OCI-LY3 (cell line): ENCODE data around the gene NACC1.

Experiments
- EZH2phosphoT487 ChIP-seq: fragments of 200-600 bp; shearing (Covaris generic); IDR thresholded peaks from 2 replicates; pipeline ENCODE4 v1.6.1; 2018; ENCODE audit warnings: antibody characterized with exemption, mixed run types, low read depth
- TF ChIP-seq, protein P1 (sequence below): fragments of 200-600, 300-600 bp; sonication (generic); IDR thresholded peaks from 2 replicates; pipeline ENCODE4 v1.5.1; 2014; ENCODE audit warnings: antibody characterized with exemption, low read length, low read depth

DNA sequence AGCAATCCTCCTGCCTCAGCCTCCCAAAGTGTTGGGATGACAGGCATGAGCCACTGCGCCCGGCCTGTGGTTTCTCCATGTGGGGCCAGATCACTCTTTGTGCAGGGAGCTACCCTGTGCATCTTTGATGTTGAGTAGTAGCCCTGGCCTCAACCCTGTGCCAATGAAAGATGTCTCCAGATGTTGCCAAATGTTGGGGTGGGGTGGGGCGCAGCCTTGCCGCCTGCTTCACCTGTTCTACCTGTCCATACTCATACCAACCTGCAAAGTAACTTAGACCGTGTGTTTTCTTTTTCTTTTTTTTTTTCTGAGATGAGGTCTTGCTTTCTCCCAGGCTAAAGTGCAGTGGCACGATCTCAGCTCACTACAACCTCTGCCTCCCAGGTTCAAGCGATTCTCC is 53.1 kb downstream of the NACC1 start:
- TF ChIP-seq, protein P1, sequence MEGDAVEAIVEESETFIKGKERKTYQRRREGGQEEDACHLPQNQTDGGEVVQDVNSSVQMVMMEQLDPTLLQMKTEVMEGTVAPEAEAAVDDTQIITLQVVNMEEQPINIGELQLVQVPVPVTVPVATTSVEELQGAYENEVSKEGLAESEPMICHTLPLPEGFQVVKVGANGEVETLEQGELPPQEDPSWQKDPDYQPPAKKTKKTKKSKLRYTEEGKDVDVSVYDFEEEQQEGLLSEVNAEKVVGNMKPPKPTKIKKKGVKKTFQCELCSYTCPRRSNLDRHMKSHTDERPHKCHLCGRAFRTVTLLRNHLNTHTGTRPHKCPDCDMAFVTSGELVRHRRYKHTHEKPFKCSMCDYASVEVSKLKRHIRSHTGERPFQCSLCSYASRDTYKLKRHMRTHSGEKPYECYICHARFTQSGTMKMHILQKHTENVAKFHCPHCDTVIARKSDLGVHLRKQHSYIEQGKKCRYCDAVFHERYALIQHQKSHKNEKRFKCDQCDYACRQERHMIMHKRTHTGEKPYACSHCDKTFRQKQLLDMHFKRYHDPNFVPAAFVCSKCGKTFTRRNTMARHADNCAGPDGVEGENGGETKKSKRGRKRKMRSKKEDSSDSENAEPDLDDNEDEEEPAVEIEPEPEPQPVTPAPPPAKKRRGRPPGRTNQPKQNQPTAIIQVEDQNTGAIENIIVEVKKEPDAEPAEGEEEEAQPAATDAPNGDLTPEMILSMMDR = no peak
- no peak for TF ChIP-seq EZH2phosphoT487
